OCI-LY7 (cell line): ENCODE results near the gene MAGOH. TPM values are rescaled to one million over a fixed set of nuclear protein-coding genes. Genes with fewer than 3 reads are reported as not detected.

Source experiments
- BruUV-seq: library from RNA; stranded (reverse); fragments of 400-500 nt; replicated peaks from 2 replicates; lab custom pipeline; 2021; lab: Mats Ljungman, UMichigan
- CTCF ChIA-PET: fragments of 300-600 bp; sonication (Branson Sonifier 250); formaldehyde crosslinking; loops from one replicate; lab custom pipeline; 2022; ENCODE audit warnings: antibody characterized with exemption; ENCODE audit not compliant: unreplicated experiment; lab: Charles Lee
- POLR2A ChIA-PET: fragments of 300-600 bp; sonication (Branson Sonifier 250); formaldehyde crosslinking; loops from one replicate; lab custom pipeline; 2022; ENCODE audit warnings: antibody characterized with exemption; lab: Charles Lee
- DNase-seq: peaks from one replicate; pipeline ENCODE4 v3.0.0-alpha.2; 2015; ENCODE audit warnings: low spot score
- H2AFZ ChIP-seq: fragments of 200-600 bp; sonication (generic), shearing (Covaris generic); 2 replicates; pipeline ENCODE4 v1.6.1; 2014; ENCODE audit warnings: mild to moderate bottlenecking, antibody characterized with exemption, low read length, moderate library complexity
- H3K27ac ChIP-seq: fragments of 200-600 bp; sonication (generic); 2 replicates; pipeline ENCODE4 v1.5.1; 2014; ENCODE audit warnings: mixed run types, low read depth, mild to moderate bottlenecking, moderate library complexity, low read length, inconsistent platforms; ENCODE audit not compliant: poor library complexity, severe bottlenecking
- H3K36me3 ChIP-seq: fragments of 200-600 bp; sonication (generic); 2 replicates; pipeline ENCODE4 v1.6.1; 2014; ENCODE audit warnings: mild to moderate bottlenecking, antibody characterized with exemption, low read length, moderate library complexity, mixed read lengths; ENCODE audit not compliant: insufficient read depth
- H3K4me1 ChIP-seq: fragments of 200-600 bp; sonication (generic); 2 replicates; pipeline ENCODE4 v1.5.1; 2014; ENCODE audit warnings: mild to moderate bottlenecking, low read length; ENCODE audit not compliant: insufficient read depth, poor library complexity, severe bottlenecking
- H3K4me2 ChIP-seq: fragments of 200-600 bp; sonication (generic); 2 replicates; pipeline ENCODE4 v1.6.1; 2014; ENCODE audit warnings: mild to moderate bottlenecking, low read length
- H3K4me3 ChIP-seq: fragments of 200-600 bp; sonication (generic); 2 replicates; pipeline ENCODE4 v1.5.1; 2014; ENCODE audit warnings: mild to moderate bottlenecking, low read depth, low read length; ENCODE audit not compliant: poor library complexity, severe bottlenecking
- H3K79me2 ChIP-seq: fragments of 200-600 bp; sonication (generic); 2 replicates; pipeline ENCODE4 v1.6.1; 2016; ENCODE audit warnings: low read depth, mild to moderate bottlenecking, low read length, moderate library complexity, mixed read lengths; ENCODE audit not compliant: insufficient read depth
- H3K9me2 ChIP-seq: fragments of 200-600 bp; sonication (generic); 2 replicates; pipeline ENCODE4 v1.6.1; 2016; ENCODE audit warnings: mild to moderate bottlenecking, low read length, mixed read lengths; ENCODE audit not compliant: insufficient read depth
- H3K9me3 ChIP-seq: fragments of 200-600 bp; sonication (generic); 2 replicates; pipeline ENCODE4 v1.6.1; 2014; ENCODE audit warnings: mild to moderate bottlenecking, mixed run types, low read length, mixed read lengths
- H4K20me1 ChIP-seq: fragments of 200-600 bp; sonication (generic); 2 replicates; pipeline ENCODE4 v1.6.1; 2014; ENCODE audit warnings: mild to moderate bottlenecking, antibody characterized with exemption, low read length, moderate library complexity, mixed read lengths; ENCODE audit not compliant: insufficient read depth
- EZH2phosphoT487 ChIP-seq: fragments of 200-600 bp; sonication (generic); IDR thresholded peaks from 2 replicates; pipeline ENCODE4 v1.6.1; 2018; ENCODE audit warnings: low read depth, borderline replicate concordance, mild to moderate bottlenecking, mixed run types, antibody characterized with exemption, low read length, moderate library complexity, mixed read lengths
- intact Hi-C: fragments of 100-400 bp; cut with micrococcal nuclease; formaldehyde crosslinking; loops from one replicate; pipeline ENCODE4 v1.10.0; 2022; ENCODE audit not compliant: unreplicated experiment
- total RNA-seq, 2 experiments: library from RNA; depleted of rRNA in 1 of 2; stranded (reverse); fragments of >200 nt in 1 of 2; shearing (Covaris generic) in 1 of 2; gene quantifications; 2 replicates each; pipeline ENCODE4 v1.2.3, GENCODE V29; 2014 to 2022
- TF ChIP-seq, protein P1 (sequence below): fragments of 200-600 bp; sonication (generic); conservative IDR thresholded peaks from 2 replicates; pipeline ENCODE4 v1.5.1; 2014; ENCODE audit warnings: mild to moderate bottlenecking, antibody characterized with exemption, low read length, moderate library complexity, mixed read lengths

MAGOH gene
- total RNA-seq, 2 experiments from 2014 or later = 87.3 to 98.3 TPM

DNA sequence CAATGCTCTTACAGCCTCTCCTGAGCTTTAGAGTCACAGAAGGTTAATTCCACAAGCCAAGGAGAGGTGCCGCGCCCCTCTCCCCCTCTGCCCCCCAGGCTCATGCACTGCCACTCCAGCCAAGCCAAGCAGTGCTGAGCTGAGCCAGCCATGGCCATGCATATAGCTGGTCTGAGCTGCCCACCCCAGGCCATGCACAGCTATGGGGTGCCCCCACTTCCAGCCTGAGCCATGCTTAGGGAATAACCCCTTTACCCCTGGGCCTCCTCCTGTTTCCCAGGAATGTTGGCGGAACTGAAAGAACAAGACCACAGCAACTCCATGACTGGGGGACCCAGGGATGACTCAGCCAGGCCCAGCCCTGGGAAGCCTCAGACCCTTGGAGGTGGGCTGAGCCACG, 34.0 kb upstream of the MAGOH start:
- Histone ChIP-seq H3K27ac (no peak overlapping the region), H3K79me2 (no peaks in the 10 kb centered on the region), H3K36me3 (peaks cover 91% of the 10 kb centered on the region), H3K9me3 (no peaks in the 10 kb centered on the region), H2AFZ (no peak overlapping the region), H3K4me2 (no peak overlapping the region), H3K4me1 (no peaks in the 10 kb centered on the region), H3K4me3 (no peak overlapping the region), H4K20me1 (no peaks in the 10 kb centered on the region), H3K9me2 (no peaks in the 10 kb centered on the region)
- CTCF ChIA-PET = no interaction called here
- no peak for DNase-seq
- TF ChIP-seq, protein P1, sequence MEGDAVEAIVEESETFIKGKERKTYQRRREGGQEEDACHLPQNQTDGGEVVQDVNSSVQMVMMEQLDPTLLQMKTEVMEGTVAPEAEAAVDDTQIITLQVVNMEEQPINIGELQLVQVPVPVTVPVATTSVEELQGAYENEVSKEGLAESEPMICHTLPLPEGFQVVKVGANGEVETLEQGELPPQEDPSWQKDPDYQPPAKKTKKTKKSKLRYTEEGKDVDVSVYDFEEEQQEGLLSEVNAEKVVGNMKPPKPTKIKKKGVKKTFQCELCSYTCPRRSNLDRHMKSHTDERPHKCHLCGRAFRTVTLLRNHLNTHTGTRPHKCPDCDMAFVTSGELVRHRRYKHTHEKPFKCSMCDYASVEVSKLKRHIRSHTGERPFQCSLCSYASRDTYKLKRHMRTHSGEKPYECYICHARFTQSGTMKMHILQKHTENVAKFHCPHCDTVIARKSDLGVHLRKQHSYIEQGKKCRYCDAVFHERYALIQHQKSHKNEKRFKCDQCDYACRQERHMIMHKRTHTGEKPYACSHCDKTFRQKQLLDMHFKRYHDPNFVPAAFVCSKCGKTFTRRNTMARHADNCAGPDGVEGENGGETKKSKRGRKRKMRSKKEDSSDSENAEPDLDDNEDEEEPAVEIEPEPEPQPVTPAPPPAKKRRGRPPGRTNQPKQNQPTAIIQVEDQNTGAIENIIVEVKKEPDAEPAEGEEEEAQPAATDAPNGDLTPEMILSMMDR = no peak
- no peak for TF ChIP-seq EZH2phosphoT487
- no TSS peak for BruUV-seq
- POLR2A ChIA-PET = interaction anchor here (0.7 kb wide), 1 partner anchor 54 kb away, joined by 3 read pairs; no protein-coding TSS in a partner anchor
- intact Hi-C loops = no loop called here

DNA sequence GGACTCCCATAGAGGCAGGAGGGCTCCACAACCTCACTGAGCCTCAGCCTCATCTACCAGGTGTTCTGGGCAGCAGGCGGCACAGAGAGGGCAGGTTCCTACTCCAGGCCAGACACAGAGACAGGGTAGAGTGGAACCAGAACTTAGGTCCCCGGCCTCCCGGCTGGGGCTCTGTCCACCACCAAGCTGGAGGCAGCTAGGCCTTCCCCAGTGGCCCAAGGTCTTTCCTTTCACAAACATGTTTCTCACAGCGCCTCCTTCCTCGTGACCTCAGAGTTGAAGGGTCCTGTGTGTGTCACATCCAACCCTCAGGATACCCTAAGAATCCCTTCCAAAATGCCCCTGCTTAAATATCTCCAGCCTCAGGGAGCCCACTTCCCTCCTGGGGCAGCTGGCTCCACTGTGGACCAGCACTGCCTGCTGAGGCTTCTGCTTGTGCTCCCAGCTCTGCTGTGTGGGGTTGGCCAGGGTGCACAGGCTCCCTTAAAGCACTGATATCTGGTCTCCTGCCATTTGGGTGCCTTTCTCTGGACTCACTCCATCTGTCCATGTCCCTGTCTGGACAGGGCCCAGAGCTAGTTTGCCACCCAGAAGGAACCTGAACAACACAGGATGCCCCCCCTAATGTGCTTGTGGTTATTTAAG, 33.2 kb upstream of the MAGOH start:
- no TSS peak for BruUV-seq
- POLR2A ChIA-PET = interaction anchor here (0.7 kb wide), 1 partner anchor 55 kb away, joined by 3 read pairs; no protein-coding TSS in a partner anchor
- CTCF ChIA-PET = no interaction called here
- DNase-seq = no peak
- Histone ChIP-seq H3K4me1 (no peaks in the 10 kb centered on the region), H3K4me2 (no peak overlapping the region), H3K27ac (no peak overlapping the region), H3K4me3 (no peak overlapping the region), H4K20me1 (no peaks in the 10 kb centered on the region), H3K79me2 (no peaks in the 10 kb centered on the region), H3K9me3 (no peaks in the 10 kb centered on the region), H3K36me3 (peaks cover 93% of the 10 kb centered on the region), H3K9me2 (no peaks in the 10 kb centered on the region), H2AFZ (no peak overlapping the region)
- TF ChIP-seq, protein P1 = no peak
- TF ChIP-seq EZH2phosphoT487 = no peak
- intact Hi-C loops = no loop called here

GRCh38 chr1:53270873-53271272, 32.6 kb upstream of the MAGOH start:
- Histone ChIP-seq H3K9me2 (no peaks in the 10 kb centered on the region), H3K4me3 (no peak overlapping the region), H3K27ac (no peak overlapping the region), H4K20me1 (no peaks in the 10 kb centered on the region), H3K79me2 (no peaks in the 10 kb centered on the region), H3K4me1 (no peaks in the 10 kb centered on the region), H2AFZ (no peak overlapping the region), H3K36me3 (peaks cover 94% of the 10 kb centered on the region), H3K4me2 (no peak overlapping the region), H3K9me3 (no peaks in the 10 kb centered on the region)
- no peak for DNase-seq
- ChIA-PET CTCF (no interaction called here), POLR2A (no interaction called here)
- TF ChIP-seq EZH2phosphoT487 = no peak
- TF ChIP-seq, protein P1 = no peak
- no TSS peak for BruUV-seq
- intact Hi-C loops = no loop called here
